A549 (cell line): ENCODE results near the gene MRPS9. TPM values are rescaled to one million over a fixed set of nuclear protein-coding genes. Genes with fewer than 3 reads are reported as not detected.

Experiments
- ATAC-seq, 2 experiments: fragments of 200-7000 bp in 1 of 2; fragments of >200 bp in 1 of 2; cut with Nextera tagmentation in 1 of 2; cut with Tn5 transposase in 1 of 2; 3 replicates each; pipeline versions ENCODE4 v1.8.0 to v1.9.1; 2018 to 2020; ENCODE audit warnings: mild to moderate bottlenecking in 1 of 2, moderate library complexity in 1 of 2
- CTCF ChIA-PET: fragments of 300-600 bp; sonication (Branson Sonifier 250); formaldehyde crosslinking; extraction: SDS; loops from one replicate; lab custom pipeline; 2021; ENCODE audit warnings: antibody characterized with exemption, inconsistent platforms; lab: Yijun Ruan, JAX
- POLR2A ChIA-PET: fragments of 350-600 bp; formaldehyde crosslinking; extraction: SDS; loops from one replicate; lab custom pipeline; 2021; ENCODE audit warnings: antibody characterized with exemption, inconsistent platforms; lab: Yijun Ruan, JAX
- DNase-seq, 2 experiments: peaks; one replicate each; pipeline versions ENCODE4 v3.0.0 to v3.0.0-alpha.2; 2011 to 2016; ENCODE audit warnings: low read depth in 1 of 2, low spot score in 1 of 2
- FAIRE-seq: peaks from 2 replicates; lab custom pipeline; 2011; peaks lifted over from hg19 to GRCh38; lab: Jason Lieb, UNC
- H3K27ac ChIP-seq, 2 experiments: fragments of >200 bp; sonication (Bioruptor Twin); formaldehyde crosslinking; 3 replicates each; pipeline ENCODE4 v1.5.1; 2016 to 2017
- H3K4me1 ChIP-seq: fragments of >200 bp; sonication (Bioruptor Twin); formaldehyde crosslinking; 3 replicates; pipeline ENCODE4 v1.6.1; 2016
- H3K4me2 ChIP-seq: fragments of >200 bp; sonication (Bioruptor Twin); formaldehyde crosslinking; 3 replicates; pipeline ENCODE4 v1.6.1; 2016
- H3K4me3 ChIP-seq: fragments of >200 bp; sonication (Bioruptor Twin); formaldehyde crosslinking; 3 replicates; pipeline ENCODE4 v1.5.1; 2016
- H3K9me3 ChIP-seq: fragments of >200 bp; sonication (Bioruptor Twin); formaldehyde crosslinking; 3 replicates; pipeline ENCODE4 v1.6.1; 2016
- BHLHE40 ChIP-seq: IDR thresholded peaks from 2 replicates; pipeline ENCODE4 v1.6.1; 2012; ENCODE audit warnings: low read depth, low read length, inconsistent platforms
- EHMT2 ChIP-seq: fragments of 200-600 bp; sonication (generic); IDR thresholded peaks from 2 replicates; pipeline ENCODE4 v1.6.1; 2016; ENCODE audit warnings: antibody characterized with exemption, low read depth, mild to moderate bottlenecking, moderate library complexity
- HDAC2 ChIP-seq: fragments of 200-600 bp; sonication (generic); IDR thresholded peaks from 2 replicates; pipeline ENCODE4 v1.6.1; 2016
- HOXB13 ChIP-seq: fragments of 250-450 bp; sonication (Bioruptor Pico); IDR thresholded peaks from 2 replicates; pipeline ENCODE4 v1.5.0; 2020; ENCODE audit warnings: low read depth, mild to moderate bottlenecking, moderate library complexity
- HOXB5 ChIP-seq: fragments of 250-450 bp; sonication (Bioruptor Pico); IDR thresholded peaks from 2 replicates; pipeline ENCODE4 v1.5.0; 2020; ENCODE audit warnings: mild to moderate bottlenecking, moderate library complexity
- KDM5A ChIP-seq: fragments of 200-600 bp; sonication (generic); IDR thresholded peaks from 2 replicates; pipeline ENCODE4 v1.6.1; 2016; ENCODE audit warnings: antibody characterized with exemption, mild to moderate bottlenecking
- MAFK ChIP-seq: fragments of 450-650 bp; IDR thresholded peaks from 2 replicates; pipeline ENCODE4 v1.6.1; 2014; ENCODE audit not compliant: partially characterized antibody
- SREBF2 ChIP-seq: fragments of 450-650 bp; IDR thresholded peaks from 2 replicates; pipeline ENCODE4 v1.6.1; 2014; ENCODE audit warnings: mild to moderate bottlenecking, moderate library complexity
- ZNF302 ChIP-seq: fragments of 250-450 bp; sonication (Bioruptor Pico); IDR thresholded peaks from 2 replicates; pipeline ENCODE4 v1.9.0; 2021; ENCODE audit warnings: inconsistent platforms, mild to moderate bottlenecking, moderate library complexity
- WGBS: methylation state at CpG from one replicate; pipeline ENCODE4 v1.1.6; 2017; ENCODE audit errors: missing lambda C conversion rate; 5-methylcytosine and 5-hydroxymethylcytosine counted together
- polyA plus RNA-seq, 4 experiments: library from polyadenylated mRNA; depleted of rRNA in 3 of 4; stranded (reverse); fragments of >200 nt; fragmentation: RNase III in 1 of 4; extraction: RNeasy Plus Mini Kit Qiagen cat#74134 plus additional on column Dnase treatment in 1 of 4; gene quantifications; 2 replicates in 3 of 4; 3 replicates in 1 of 4; pipeline ENCODE4 v1.2.3, GENCODE V29; 2011 to 2017
- TF ChIP-seq, protein P1 (sequence below): fragments of >200 bp; sonication (Bioruptor Twin); formaldehyde crosslinking; IDR thresholded peaks from 3 replicates; pipeline ENCODE4 v1.6.1; 2016
- TF ChIP-seq, protein P2 (sequence below): IDR thresholded peaks from 2 replicates; pipeline ENCODE4 v1.6.1; 2012; ENCODE audit warnings: low read depth, borderline replicate concordance
- TF ChIP-seq, protein P3 (sequence below): fragments of 200-600 bp; sonication (generic); IDR thresholded peaks from 2 replicates; pipeline ENCODE4 v1.6.1; 2016; ENCODE audit warnings: antibody characterized with exemption, mild to moderate bottlenecking, moderate library complexity

Gene MRPS9
- polyA plus RNA-seq, 2 of the 4 experiments (the other 2 are of a cell fraction), result 42.5 to 54.4 TPM

DNA sequence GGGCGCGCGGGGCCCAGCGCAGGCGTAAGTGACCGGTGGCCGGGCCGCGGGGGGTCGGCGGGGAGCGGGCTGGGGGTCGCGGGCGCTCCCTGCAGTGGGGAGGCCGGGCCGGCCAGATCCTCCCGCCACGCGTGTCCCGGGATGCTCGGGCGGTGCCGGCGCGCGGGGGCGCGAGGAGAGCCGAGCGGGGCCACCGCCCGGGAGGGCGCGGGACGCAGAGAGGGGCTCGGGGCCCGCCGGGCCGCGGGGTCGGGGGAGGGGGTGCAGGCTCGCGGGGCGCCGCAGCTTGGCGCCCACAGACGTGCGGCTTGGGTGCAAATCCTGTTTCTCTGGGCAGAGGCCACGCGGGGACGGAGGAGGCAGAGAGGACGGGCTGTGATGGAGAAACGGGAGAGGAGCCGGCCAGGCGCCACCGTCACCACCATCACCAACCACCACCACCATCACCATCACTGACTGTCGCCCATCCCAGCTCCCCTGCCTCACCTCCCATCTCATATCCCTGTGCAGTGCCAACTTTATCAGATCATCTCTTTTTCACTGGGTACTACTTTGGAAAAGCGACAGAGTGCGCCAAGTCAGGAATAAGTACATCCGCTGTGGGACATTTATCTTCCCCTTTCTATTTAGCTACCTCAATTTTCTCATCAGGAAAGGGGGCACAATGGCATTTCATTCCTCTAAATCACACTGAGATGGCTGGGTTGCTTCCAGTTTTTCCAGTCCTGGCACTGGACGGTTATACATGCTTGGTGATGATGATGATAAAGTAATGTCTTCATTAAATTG lies 106.5 kb downstream of the MRPS9 start:
- Histone ChIP-seq H3K4me3 (peak overlapping the region; percentile 53), H3K27ac (peak overlapping the region in 1 of 2 experiments; percentile 76; a peak in 3 of 6 replicates), H3K4me1 (no peaks in the 10 kb centered on the region)
- POLR2A ChIA-PET, result no interaction called here
- CTCF ChIA-PET, result no interaction called here
- ATAC-seq, result peak; percentile 12 to 18; a peak in 1 of 6 replicates
- WGBS, result 43% methylated on average over 10 of the region's 62 CpGs
- no peak for TF ChIP-seq HOXB5
- TF ChIP-seq, all 56 proteins: peak for 0
- no peaks in the 10 kb centered on the region for H3K9me3 ChIP-seq
- FAIRE-seq (no peak), DNase-seq (no peak)
- H3K4me2 ChIP-seq, result peak overlapping the region; percentile 93

DNA sequence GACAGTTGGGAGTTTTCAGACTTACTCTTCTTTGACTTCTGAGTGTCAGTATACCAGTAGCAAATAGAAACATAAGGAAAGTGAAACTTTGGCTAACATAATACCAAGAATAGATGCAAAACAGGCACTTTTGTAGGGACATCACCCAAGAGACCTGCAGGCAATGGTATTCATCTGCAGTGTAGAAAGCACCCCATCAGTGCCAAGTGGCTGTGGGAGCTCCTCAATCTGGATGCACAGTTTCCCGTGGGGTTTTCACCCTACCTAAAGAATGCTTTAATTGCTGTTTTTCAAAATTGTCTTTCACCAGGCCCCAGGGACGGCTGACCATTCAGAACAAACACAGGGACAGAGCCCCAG lies 107.1 kb downstream of the MRPS9 start:
- Histone ChIP-seq H3K4me1 (no peaks in the 10 kb centered on the region), H3K27ac (no peak overlapping the region), H3K4me3 (no peak overlapping the region), H3K9me3 (no peaks in the 10 kb centered on the region), H3K4me2 (no peak overlapping the region)
- ChIA-PET CTCF (interaction anchor here (0.6 kb wide), 1 partner anchor 11 kb away, joined by 3 read pairs; no protein-coding TSS in a partner anchor), POLR2A (no interaction called here)
- ATAC-seq (no peak), DNase-seq (no peak), FAIRE-seq (no peak)
- TF ChIP-seq HOXB13 (CRISPR knock-in tag), result no peak
- WGBS, result 30% methylated on average over 2 of the region's 2 CpGs

DNA sequence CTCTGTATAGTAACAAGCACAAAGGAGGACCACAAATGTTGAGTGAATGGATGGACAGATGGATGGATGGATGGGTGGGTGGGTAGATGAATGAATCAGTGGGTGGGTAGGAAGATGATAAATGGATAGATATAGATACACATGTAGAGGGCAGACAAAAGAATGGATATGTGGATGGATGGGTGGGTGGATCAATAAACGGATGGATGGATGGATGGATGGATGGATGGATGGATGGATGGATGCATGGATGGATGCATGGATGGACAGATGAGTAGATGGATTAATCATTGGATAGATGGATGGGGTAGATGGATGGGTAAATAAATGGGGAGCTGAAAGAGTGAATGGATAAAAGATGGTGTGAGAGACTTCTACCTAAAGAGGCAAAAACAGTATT lies 111.4 kb downstream of the MRPS9 start:
- no peaks in the 10 kb centered on the region for H3K4me1 ChIP-seq
- TF ChIP-seq EHMT2, result no peak
- no peak for TF ChIP-seq MAFK
- no peak for TF ChIP-seq KDM5A
- TF ChIP-seq, protein P1, sequence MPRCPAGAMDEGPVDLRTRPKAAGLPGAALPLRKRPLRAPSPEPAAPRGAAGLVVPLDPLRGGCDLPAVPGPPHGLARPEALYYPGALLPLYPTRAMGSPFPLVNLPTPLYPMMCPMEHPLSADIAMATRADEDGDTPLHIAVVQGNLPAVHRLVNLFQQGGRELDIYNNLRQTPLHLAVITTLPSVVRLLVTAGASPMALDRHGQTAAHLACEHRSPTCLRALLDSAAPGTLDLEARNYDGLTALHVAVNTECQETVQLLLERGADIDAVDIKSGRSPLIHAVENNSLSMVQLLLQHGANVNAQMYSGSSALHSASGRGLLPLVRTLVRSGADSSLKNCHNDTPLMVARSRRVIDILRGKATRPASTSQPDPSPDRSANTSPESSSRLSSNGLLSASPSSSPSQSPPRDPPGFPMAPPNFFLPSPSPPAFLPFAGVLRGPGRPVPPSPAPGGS, result no peak
- no peak for TF ChIP-seq BHLHE40
- TF ChIP-seq, protein P2, sequence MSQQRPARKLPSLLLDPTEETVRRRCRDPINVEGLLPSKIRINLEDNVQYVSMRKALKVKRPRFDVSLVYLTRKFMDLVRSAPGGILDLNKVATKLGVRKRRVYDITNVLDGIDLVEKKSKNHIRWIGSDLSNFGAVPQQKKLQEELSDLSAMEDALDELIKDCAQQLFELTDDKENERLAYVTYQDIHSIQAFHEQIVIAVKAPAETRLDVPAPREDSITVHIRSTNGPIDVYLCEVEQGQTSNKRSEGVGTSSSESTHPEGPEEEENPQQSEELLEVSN, result no peak
- no peak for TF ChIP-seq SREBF2
- no peak for TF ChIP-seq HDAC2
- TF ChIP-seq, protein P3, sequence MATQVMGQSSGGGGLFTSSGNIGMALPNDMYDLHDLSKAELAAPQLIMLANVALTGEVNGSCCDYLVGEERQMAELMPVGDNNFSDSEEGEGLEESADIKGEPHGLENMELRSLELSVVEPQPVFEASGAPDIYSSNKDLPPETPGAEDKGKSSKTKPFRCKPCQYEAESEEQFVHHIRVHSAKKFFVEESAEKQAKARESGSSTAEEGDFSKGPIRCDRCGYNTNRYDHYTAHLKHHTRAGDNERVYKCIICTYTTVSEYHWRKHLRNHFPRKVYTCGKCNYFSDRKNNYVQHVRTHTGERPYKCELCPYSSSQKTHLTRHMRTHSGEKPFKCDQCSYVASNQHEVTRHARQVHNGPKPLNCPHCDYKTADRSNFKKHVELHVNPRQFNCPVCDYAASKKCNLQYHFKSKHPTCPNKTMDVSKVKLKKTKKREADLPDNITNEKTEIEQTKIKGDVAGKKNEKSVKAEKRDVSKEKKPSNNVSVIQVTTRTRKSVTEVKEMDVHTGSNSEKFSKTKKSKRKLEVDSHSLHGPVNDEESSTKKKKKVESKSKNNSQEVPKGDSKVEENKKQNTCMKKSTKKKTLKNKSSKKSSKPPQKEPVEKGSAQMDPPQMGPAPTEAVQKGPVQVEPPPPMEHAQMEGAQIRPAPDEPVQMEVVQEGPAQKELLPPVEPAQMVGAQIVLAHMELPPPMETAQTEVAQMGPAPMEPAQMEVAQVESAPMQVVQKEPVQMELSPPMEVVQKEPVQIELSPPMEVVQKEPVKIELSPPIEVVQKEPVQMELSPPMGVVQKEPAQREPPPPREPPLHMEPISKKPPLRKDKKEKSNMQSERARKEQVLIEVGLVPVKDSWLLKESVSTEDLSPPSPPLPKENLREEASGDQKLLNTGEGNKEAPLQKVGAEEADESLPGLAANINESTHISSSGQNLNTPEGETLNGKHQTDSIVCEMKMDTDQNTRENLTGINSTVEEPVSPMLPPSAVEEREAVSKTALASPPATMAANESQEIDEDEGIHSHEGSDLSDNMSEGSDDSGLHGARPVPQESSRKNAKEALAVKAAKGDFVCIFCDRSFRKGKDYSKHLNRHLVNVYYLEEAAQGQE, result no peak
- no peak for TF ChIP-seq ZNF302 (CRISPR knock-in tag)
- TF ChIP-seq, all 56 proteins: peak for 0
- POLR2A ChIA-PET, result no interaction called here
- 0% methylated on average over 1 of the region's 1 CpG for WGBS
- Histone ChIP-seq H3K27ac (no peak overlapping the region), H3K9me3 (no peaks in the 10 kb centered on the region), H3K4me3 (no peak overlapping the region), H3K4me2 (no peak overlapping the region)
- ATAC-seq (no peak), DNase-seq (no peak), FAIRE-seq (no peak)
- CTCF ChIA-PET, result no interaction called here

Other genes with a start within 250 kb of the MRPS9 start
- not detected in 2 replicates for gene POU3F3, start 184.0 kb upstream of the MRPS9 start, polyA plus RNA-seq (2011; rRNA removed)
- 0.03 TPM in 1 of 3 replicates, not detected in the others for gene POU3F3, start 184.0 kb upstream of the MRPS9 start, polyA plus RNA-seq (2017; fragmentation: RNase III; extraction: RNeasy Plus Mini Kit Qiagen cat#74134 plus additional on column Dnase treatment)
- not detected in 2 replicates for gene GPR45, start 203.7 kb downstream of the MRPS9 start, polyA plus RNA-seq (2011; rRNA removed)
- gene GPR45, start 203.7 kb downstream of the MRPS9 start, polyA plus RNA-seq (2017; fragmentation: RNase III; extraction: RNeasy Plus Mini Kit Qiagen cat#74134 plus additional on column Dnase treatment), result 0.09 TPM in 1 of 3 replicates, not detected in the others